Epithelial cell of esophagus (primary cell): ENCODE data around the gene SF3B1.

Source experiments
- DNase-seq: peaks from one replicate; pipeline ENCODE4 v3.0.0; 2010; ENCODE audit warnings: low read depth
- H3K4me3 ChIP-seq: 2 replicates; pipeline ENCODE4 v1.5.1; 2011; ENCODE audit warnings: mild to moderate bottlenecking, low read length, control low read depth
- CTCF ChIP-seq: IDR thresholded peaks from 2 replicates; pipeline ENCODE4 v1.5.1; 2011; ENCODE audit warnings: low read depth, mild to moderate bottlenecking, low read length, control low read depth, inconsistent platforms; ENCODE audit not compliant: insufficient read depth; ENCODE audit errors: missing control alignments

The SF3B1 gene

GRCh38 chr2:197419438-197419837, 15.4 kb downstream of the SF3B1 start:
- DNase-seq, result no peak
- H3K4me3 ChIP-seq, result no peak overlapping the region
- no peak for TF ChIP-seq CTCF

GRCh38 chr2:197416268-197416667, 18.6 kb downstream of the SF3B1 start:
- no peak overlapping the region for H3K4me3 ChIP-seq
- DNase-seq, result no peak
- no peak for TF ChIP-seq CTCF

- H3K4me3 ChIP-seq, result no peak overlapping the region
- no peak for TF ChIP-seq CTCF
- no peak for DNase-seq
Measured at GRCh38 chr2:197414515-197414914, 20.3 kb downstream of the SF3B1 start.

- DNase-seq, result no peak
- TF ChIP-seq CTCF, result no peak
- no peak overlapping the region for H3K4me3 ChIP-seq
Measured at GRCh38 chr2:197414039-197414438, 20.8 kb downstream of the SF3B1 start.

- no peak for DNase-seq
- no peak for TF ChIP-seq CTCF
- no peak overlapping the region for H3K4me3 ChIP-seq
Measured at GRCh38 chr2:197405582-197405981, 29.2 kb downstream of the SF3B1 start.

GRCh38 chr2:197399887-197400540, 34.8 kb downstream of the SF3B1 start:
- no peak overlapping the region for H3K4me3 ChIP-seq
- no peak for TF ChIP-seq CTCF
- no peak for DNase-seq

- DNase-seq, result no peak
- no peak overlapping the region for H3K4me3 ChIP-seq
- no peak for TF ChIP-seq CTCF
Measured at GRCh38 chr2:197398913-197399312, 35.9 kb downstream of the SF3B1 start.
